HL-60/S4 (cell line): ENCODE measurements around the gene C9orf85.
"Not testable (repeated sequence)": the region's sequence is repeated elsewhere in the genome, so short reads cannot be mapped to it uniquely, and the experiment has no call there.

Experiments used
- in situ Hi-C: fragments of 300-500 bp; cut with MboI; formaldehyde crosslinking; loops from 2 replicates; pipeline ENCODE4 v1.14.3; 2022; ENCODE audit warnings: low sequenced_read_pairs

Gene C9orf85

DNA sequence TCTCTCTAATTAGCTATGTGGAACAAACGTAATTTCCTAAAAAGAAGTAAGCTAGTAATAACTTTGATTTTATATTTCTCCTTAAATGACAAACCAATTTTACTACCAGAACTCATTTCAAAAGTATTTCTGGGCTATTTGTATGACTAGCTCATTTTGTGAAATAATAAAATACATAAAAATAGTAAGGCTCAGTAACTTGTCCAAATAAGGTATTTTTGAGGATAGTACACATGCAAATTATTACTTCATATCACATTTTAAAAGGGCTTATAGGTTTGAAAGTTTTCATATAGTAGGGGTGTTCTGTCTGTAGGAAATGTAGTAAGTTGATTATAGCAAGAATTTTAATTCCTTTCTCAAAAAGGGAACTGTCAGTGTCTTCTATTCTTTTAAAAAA, 26.5 kb downstream of the C9orf85 start:
- in situ Hi-C loops = no loop called here

DNA sequence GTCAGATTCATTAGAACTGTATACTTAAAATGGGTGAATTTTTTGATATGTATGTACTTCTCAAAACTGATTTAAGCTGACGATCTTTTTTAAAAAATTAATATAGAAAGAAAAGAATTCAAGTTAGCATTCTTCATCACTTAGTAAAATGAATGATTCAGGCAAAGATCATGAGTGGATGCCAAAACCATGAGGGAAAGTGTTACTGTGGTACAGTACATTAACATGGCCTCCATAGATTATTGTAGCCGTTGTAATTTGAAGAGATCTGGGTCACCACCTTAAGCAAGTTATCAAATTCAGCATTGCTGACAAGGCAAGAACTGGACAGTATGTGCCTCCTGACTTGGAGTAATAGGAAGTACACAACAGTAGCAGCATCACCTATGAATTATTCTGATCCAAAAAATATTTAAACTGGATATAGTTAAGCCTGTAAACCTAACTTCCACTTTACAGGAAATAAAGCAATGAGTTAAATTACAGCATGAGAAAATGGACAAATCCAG, 29.7 kb downstream of the C9orf85 start:
- in situ Hi-C loops = no loop called here

DNA sequence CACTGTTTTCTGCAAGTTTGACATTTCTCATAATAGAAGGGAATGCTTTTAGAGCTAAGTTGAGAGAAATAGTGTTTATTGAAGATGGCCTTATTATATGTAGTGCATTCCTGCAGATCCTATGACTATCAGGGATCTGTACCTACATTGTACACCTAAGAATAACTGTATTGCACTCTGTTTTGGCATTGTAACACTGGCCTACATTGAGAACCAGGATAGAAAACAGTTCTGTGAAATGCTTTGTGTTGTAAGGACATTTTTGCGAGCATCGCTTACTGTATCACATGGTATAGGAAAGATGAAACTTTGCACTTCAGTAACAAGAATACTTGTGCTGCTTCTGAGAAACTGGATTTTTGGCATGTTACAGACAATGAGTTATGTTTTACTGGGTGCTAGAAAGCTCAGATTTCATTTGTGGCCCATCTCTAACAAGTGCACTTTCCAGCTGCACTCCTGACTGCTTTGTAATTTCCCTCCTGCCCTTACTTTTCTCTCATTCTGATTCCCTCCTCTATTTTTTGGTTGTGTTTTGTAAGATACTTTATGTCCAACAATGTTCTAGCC, 30.6 kb downstream of the C9orf85 start:
- in situ Hi-C loops = no loop called here

DNA sequence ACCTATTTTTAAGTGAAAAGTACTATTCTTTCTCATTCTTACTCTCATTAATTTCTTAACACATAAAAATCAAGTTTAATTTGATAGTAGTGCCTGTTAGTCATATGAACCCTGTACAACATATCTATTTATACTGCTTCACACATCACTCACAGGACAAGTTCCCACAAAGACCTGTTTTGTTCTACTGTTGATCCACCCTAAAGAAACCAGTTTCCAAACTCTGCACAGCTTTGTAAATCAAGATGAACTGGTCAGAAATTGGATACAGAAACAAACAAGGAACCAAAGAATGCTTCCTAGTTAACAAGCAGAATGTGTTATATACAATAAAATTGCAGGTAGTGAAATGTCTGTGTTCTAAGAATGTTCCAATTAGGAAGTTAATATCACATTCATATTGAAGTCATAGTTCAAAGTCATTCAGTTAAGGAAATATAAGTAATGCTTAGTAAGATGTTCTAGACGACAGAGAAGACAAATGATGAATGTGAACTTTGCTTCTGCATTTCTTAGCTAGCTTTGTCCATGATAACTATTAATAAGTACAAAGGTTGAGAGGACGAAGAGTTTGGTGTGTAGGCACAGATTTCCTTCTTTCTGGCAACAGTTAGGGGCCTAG, 33.4 kb downstream of the C9orf85 start:
- in situ Hi-C loops = no loop called here

DNA sequence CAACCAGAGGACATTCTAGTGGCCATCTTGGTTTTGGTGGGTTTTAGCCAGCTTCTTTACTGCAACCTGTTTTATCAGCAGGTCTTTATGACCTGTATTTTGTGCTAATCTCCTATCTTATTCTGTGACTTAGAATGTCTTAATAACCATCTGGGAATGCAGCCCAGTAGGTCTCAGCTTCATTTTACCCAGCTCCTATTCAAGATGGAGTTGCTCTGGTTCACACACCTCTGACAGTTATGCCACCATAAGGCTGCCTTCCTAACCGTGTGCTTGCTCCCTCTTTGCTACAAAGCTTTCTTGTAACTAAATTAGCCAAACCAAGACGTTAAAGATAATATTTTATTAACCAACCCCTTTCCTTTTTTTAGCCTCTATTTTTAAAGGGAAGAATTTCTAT, 43.2 kb downstream of the C9orf85 start:
- in situ Hi-C loops = not testable (repeated sequence)

DNA sequence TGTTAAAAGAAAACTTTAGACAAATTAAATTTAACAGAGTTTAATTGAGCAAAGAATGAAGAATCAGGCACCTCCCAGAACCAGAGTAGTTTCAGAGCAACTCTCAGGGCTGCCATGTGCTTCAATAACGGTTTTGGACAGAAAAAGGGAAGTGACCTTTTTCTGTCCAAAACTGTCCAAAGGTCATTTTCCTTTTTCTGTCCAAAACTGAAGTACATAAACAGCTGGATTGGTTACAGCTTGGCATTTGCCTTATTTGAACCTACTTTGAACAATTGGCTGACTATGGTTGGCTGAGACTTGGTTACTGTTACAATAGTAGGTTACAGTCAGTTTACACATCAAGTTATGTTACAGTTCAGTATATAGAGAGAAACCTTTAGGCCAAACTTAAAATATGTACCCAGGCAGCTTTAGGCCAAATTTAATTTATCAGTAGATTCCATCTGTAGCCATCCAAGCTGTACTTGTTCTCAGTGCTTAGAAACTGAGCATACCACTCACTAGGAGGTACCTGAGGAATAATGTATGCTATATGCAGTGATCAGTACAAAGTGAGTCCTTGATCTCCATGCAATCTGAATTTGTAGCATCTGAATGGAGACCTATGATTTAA, 44.0 kb downstream of the C9orf85 start:
- in situ Hi-C loops = no loop called here

DNA sequence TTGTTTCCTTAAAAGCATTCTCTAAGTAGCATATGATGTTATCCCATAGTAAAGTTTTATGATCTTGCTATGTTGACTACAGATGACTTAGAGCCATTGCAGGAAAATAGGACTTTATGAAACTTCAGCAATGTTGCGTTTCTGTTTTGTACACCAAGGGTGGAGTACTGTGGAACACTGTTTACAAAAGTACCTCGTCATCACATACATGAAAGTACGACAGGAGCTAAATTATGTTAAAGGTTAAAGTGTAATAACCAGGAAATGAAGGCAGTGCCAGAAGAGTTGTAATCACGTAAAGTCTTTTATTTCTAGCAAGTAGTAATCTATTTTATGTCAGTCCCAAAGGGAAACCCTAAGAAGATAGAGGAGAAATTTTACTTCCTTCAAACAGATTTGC, 50.9 kb downstream of the C9orf85 start:
- in situ Hi-C loops = no loop called here

DNA sequence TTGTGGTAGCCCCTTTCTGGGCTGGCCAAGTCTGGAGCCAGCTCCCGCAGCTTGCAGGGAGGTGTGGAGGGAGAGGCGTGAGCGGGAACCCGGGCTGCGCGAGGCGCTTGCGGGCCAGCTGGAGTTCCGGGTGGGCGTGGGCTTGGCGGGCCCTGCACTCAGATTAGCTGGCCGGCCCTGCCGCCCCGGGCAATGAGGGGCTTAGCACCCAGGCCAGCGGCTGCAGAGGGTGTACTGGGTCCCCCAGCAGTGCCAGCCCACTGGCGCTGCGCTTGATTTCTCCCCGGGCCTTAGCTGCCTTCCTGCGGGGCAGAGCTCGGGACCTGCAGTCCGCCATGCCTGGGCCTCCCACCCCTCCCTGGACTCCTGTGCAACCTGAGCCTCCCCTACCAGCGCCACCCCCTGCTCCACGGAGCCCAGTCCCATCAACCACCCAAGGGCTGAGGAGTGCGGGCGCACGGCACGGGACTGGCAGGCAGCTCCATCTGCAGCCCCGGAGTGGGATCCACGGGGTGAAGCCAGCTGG, 52.1 kb downstream of the C9orf85 start:
- in situ Hi-C loops = not testable (repeated sequence)

DNA sequence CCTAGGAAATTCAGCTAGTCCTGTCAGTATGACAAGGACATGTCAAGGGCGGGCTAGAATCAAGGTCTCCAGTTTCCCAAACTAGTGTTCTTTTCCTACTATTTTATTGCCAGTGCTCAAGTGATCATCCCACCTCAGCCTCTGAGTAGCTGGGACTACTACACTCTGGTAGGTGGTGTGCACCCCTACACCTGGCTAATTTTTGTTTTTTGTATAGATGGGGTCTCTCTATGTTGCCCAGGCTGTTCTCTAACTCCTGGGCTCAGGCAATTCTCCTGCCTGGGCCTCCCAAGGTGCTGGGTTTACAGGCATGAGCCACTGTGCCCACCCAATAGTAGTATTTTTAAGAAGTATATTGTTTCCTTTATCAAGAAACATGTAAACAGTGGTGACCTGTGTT, 54.0 kb downstream of the C9orf85 start:
- in situ Hi-C loops = no loop called here

DNA sequence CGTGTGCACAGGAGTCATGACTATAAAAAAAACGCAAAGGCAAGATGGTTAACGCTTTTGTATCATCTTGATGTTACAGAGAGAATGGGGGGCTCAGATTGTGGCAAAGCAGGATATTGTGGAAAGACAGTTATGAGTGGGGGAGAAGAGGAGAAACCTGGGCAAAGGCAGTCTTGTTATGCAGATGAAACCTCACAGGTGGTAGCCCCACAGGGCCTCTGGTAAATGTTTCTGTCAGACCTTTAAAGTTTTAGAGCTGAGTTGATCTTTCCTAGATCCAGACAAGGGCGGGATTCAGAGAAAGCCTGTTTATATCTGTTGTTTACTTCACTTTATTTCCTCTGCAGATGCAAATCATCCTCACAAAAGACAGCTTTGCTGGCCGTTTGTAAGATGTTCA, 55.2 kb downstream of the C9orf85 start:
- in situ Hi-C loops = no loop called here

DNA sequence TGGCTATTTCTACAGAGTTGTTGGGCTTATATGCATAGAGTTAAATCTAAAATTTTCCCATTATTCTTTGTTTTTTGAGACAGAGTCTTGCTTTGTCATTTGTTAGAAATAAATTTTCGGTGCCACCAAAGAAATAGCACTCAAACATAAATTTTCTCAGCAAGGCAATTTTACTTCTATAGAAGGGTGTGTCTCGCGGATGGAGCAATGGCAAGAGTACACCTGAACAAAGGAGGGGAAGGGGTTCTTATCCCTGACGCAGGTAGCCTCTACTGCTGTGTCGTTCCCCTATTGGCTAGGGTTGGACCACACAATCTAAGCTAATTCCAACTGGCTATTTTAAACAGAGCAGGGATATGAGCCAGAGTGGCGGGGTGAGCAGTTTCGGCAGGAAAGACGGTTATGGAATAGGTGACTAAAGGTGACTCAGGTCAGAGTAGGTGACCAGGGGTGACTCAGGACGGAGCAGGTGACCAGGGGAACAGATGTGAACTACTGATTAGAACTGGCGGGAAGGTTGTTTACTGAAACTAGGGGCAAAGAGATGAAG, 57.2 kb downstream of the C9orf85 start:
- in situ Hi-C loops = no loop called here

DNA sequence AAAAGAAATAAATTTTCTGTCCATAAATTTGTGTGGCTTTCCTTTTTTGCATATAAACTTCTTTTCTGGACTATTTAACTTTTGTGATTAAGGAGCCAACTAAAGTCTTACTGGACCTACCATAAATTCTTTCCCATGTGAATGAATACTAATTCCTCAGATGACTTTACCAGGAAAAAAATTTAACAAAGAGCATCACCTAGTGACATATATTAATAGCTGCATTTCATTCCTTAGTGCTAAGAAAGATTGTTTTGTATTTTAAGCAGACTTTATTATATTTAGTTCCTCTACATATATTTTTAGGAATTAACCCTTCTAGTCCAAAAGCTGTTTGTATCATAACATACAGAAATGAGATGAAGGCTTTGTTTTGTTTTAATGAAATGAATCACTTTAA, 64.4 kb downstream of the C9orf85 start:
- in situ Hi-C loops = no loop called here

DNA sequence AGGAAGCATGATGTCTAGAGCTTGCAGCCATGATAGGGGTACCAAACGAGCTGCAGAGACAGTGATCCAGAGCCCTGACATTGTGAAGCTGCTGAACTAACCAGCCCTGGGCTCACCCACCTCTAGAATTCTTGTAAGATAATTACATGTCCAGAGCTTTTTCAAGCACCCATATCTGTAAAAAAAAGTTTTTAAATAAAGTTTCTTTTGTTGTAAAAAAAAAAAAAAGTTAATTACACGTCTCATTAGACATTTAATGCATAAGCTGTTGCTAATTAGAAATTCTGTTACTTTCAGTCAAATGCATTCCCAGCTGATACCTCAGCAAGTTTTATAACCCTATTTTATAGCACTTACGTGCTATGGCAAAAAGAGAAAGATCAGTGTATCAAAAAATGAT, 65.6 kb downstream of the C9orf85 start:
- in situ Hi-C loops = no loop called here

DNA sequence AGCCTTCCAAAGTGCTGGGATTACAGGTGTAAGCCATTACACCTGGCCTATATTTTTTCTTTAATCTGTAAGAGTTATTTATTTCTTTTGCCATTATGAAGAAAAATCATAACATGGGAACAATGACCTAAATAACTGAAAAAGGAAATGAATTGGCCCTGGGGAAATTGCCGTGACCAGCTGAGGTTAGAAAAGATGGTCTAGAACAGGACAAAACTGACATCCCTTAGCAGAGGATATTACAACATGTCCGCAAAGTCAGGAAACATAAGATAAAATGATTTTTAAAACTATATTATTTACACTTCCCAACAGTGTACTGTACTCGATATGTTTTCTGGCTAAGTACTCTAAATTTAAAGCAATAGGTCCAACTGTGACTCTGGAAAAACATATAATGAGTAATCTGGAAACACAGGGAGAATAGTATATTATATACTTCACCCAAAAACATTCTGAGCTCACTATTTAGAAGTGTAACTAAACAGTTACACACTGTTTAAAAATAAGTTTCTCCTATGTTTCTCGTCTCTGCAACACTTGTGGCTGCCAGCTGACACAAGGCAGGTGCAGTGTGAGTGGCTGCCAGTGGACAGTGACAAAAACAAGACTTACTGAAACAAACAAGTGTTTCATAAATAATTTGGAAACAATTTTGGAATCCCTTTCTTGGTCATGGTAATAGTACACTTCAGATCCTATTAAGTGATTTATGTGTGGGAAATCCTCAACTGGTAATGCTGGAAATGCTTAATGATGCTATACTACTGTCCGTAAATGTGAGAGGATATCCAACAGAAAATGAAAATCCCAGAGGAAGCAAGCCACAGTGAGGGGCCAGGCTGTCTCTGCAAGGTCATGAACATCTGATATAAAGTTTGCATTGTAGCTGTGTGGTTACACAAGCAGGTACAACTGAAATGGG, 69.1 kb downstream of the C9orf85 start:
- in situ Hi-C loops = no loop called here

DNA sequence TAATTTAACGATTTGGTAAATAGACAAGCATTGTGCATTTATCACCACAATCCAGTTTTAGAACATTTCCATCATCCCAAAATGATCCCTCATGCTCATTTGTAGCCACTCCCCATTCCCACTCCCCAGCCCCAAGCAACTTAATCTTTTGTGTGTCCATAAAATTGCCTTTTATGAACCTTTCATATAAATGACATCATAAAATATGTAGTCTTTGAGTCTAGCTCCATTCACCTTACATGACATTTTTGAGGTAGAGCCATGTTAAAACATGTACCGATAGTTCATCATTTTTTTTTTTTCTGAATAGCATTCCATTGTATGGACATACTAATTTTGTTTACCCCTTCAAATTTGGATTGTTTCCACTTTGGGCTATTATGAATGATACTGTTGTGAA, 70.5 kb downstream of the C9orf85 start:
- in situ Hi-C loops = no loop called here

DNA sequence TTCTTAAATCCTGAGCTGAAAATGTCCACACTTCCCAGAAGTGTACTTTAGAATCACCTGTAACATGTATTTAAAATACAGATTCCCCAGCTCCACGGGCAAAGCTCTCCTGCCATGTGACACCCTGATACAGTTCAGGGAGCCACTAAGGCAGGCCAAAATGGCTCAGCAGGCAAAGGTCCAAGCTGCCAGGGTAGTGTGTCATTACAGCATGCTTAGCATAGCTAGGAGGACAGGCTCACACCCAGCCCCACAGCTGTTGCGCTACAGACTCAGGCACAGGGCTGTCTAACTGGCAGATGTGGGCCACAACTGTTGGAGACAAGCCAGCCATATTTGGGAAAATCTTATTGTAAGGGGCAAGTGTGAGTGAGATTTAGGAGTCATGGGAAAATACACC, 73.0 kb downstream of the C9orf85 start:
- in situ Hi-C loops = no loop called here

DNA sequence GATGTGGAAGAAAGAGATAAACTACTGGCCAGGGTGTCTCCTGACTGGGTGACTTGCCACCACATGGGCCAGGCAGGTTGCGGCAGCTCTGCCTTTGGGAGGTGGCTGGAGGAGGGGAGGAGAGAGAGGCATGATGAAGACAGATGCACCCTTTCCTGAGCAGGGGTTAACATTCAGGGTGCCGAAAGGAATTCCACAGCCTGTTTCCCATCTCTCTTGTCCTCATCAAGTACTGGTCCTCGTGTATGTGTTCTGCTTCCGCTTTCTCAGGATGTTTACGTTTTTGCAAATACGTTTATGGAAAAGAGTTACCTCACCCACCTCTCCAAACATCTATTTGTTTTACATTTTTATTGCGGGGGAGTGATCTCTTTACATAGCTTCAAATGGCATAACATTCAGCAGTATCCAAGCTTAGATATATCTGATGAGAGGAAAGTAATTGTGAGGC, 73.4 kb downstream of the C9orf85 start:
- in situ Hi-C loops = no loop called here

DNA sequence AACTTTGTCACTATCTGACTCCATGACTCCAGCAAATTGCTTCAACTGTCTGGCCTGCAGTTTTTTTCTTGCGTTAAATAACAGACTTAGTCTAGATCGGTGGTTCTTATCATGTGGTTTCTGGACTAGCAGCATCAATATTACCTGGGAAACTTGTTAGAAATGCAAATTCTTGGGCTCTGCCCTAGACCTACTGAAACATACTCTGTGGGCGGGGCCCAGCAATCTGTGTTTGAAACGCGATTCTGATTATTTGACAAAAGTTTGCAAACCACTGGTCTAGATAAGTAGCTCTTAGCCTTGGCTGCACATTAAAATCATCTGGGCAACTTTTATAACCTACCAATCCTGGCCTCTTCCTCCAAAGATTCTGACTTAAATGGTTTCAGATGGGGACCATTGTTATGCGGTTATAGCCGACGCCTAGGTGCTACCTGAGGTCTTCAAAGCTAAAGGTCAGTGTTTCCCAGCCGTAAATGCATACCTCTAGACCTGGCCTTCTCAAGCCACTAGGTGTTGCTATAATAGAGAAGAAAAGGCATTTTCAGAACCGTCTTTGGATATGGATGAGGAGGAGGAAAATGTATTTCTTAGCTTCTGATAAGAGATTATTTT, 74.0 kb downstream of the C9orf85 start:
- in situ Hi-C loops = no loop called here

DNA sequence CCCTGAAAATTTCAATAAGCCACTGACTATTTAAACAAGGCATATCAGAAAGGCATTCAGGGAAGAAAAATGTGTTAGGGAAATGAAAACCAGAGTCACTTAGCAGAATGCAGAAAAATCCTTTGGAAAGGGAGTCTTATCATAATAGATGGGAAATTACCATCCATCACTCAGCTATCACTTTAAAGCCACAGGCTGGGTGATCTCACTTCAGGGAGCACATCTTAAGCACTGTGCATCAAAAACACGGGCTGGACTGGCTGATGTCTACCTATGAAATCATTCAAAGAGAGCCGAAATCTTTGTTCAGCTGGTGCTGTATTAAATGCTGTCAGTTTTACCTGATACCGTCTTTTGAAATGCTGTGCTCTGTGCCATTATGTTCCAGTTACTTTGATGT, 75.5 kb downstream of the C9orf85 start:
- in situ Hi-C loops = no loop called here
